A549 (cell line): Measurements from ENCODE around the gene ORC6.

Source experiments
- CTCF ChIP-seq: fragments of >200 bp; sonication (Bioruptor Twin); formaldehyde crosslinking; IDR thresholded peaks from 3 replicates; pipeline ENCODE4 v1.5.1; 2016
- HOXA7 ChIP-seq: fragments of 250-450 bp; sonication (Bioruptor Pico); IDR thresholded peaks from 2 replicates; pipeline ENCODE4 v1.5.0; 2020; ENCODE audit warnings: mild to moderate bottlenecking, moderate library complexity
- KDM1A ChIP-seq: fragments of 200-600 bp; sonication (generic); IDR thresholded peaks from 2 replicates; pipeline ENCODE4 v1.6.1; 2016; ENCODE audit warnings: low read depth, mild to moderate bottlenecking
- RCOR1 ChIP-seq: fragments of 150-350 bp; IDR thresholded peaks from 2 replicates; pipeline ENCODE4 v1.6.1; 2014; ENCODE audit warnings: antibody characterized with exemption, low read length, low read depth
- SMC3 ChIP-seq: fragments of >200 bp; sonication (Bioruptor Twin); formaldehyde crosslinking; IDR thresholded peaks from 3 replicates; pipeline ENCODE4 v1.6.1; 2018; ENCODE audit warnings: inconsistent platforms

GRCh38 chr16:46706642-46707041 lies 17.2 kb downstream of the ORC6 start:
- TF ChIP-seq HOXA7 (CRISPR knock-in tag) (no peak), SMC3 (no peak), CTCF (no peak), KDM1A (no peak), RCOR1 (no peak)
